Stomach smooth muscle (tissue), 2 donors: ENCODE data around the gene TROAP.
"Not testable (repeated sequence)": the region's sequence is repeated elsewhere in the genome, so short reads cannot be mapped to it uniquely, and the experiment has no call there.

ENCODE experiments used
- H3K27ac ChIP-seq: one replicate; pipeline ENCODE4 v1.7.0; 2013; ENCODE audit warnings: mild to moderate bottlenecking, low read length, inconsistent platforms
- H3K27me3 ChIP-seq, 2 donors: one replicate each; pipeline ENCODE4 v1.7.0; 2013; ENCODE audit warnings: low read length in 2 of 2; ENCODE audit not compliant: insufficient read depth in 2 of 2, control insufficient read depth in 1 of 2
- H3K36me3 ChIP-seq, 2 donors: one replicate each; pipeline ENCODE4 v1.7.0; 2013; ENCODE audit warnings: low read length in 2 of 2; ENCODE audit not compliant: control insufficient read depth in 2 of 2, insufficient read depth in 2 of 2
- H3K4me1 ChIP-seq: one replicate; pipeline ENCODE4 v1.7.0; 2013; ENCODE audit warnings: low read length; ENCODE audit not compliant: control insufficient read depth, insufficient read depth
- H3K4me3 ChIP-seq, 2 donors: one replicate each; pipeline ENCODE4 v1.7.0; 2013; ENCODE audit warnings: low read length in 2 of 2
- H3K9ac ChIP-seq, 2 donors: one replicate each; pipeline ENCODE4 v1.7.0; 2013; ENCODE audit warnings: low read length in 2 of 2, mild to moderate bottlenecking in 1 of 2
- H3K9me3 ChIP-seq, 2 donors: one replicate each; pipeline ENCODE4 v1.7.0; 2013; ENCODE audit warnings: low read length in 2 of 2; ENCODE audit not compliant: control insufficient read depth in 2 of 2
- donor health status: healthy.
- donor health status: Pancreatic carcinoma.

The TROAP gene

DNA sequence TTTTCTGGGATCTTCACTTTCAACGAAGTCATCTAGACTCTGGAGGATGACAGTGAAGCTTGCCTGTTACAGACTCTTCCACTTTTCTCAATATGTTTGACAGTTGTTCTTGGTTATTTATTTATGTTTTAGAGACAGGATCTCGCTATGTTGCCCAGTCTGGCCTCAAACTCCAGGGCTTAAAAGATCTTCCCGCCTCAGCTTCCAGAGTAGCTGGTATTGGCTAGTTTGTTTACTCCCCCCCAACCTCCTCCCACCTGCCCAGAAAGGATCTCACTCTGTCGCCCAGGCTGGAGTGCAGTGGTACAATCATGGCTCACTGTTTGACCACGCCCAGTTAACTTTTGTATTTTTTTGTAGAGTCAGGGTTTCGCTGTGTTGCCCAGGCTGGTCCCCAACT, 47.5 kb downstream of the TROAP start:
- Histone ChIP-seq H3K27me3 (no peaks in the 10 kb centered on the region), H3K9me3 (no peaks in the 10 kb centered on the region), H3K4me3 (no peak overlapping the region), H3K36me3 (no peaks in the 10 kb centered on the region), H3K4me1 (peaks cover 5% of the 10 kb centered on the region), H3K27ac (no peak overlapping the region), H3K9ac (no peak overlapping the region)

DNA sequence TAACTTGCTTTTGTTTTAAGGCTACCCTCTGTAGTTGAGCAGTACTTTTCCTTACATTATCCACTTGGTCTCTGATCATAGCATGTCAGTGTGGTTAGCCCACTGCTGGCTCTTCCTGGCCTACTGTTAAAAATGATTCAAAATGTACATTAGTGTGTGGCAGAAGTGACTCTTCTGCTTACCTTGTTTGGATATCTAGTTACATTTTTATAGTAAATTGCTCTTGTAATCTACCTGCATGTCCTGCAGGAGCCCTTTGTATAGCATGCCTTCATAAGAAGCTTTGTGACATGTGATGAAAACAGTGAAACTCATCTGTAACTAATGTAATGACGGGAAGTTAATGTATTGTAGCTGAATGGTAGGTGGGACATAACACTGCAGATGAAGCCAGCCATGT, 52.4 kb downstream of the TROAP start:
- no peak overlapping the region for H3K9ac ChIP-seq
- H3K4me3 ChIP-seq: no peak overlapping the region
- no peaks in the 10 kb centered on the region for H3K4me1 ChIP-seq
- no peak overlapping the region for H3K27ac ChIP-seq
- H3K27me3 ChIP-seq: no peaks in the 10 kb centered on the region
- no peaks in the 10 kb centered on the region for H3K9me3 ChIP-seq
- H3K36me3 ChIP-seq: no peaks in the 10 kb centered on the region

DNA sequence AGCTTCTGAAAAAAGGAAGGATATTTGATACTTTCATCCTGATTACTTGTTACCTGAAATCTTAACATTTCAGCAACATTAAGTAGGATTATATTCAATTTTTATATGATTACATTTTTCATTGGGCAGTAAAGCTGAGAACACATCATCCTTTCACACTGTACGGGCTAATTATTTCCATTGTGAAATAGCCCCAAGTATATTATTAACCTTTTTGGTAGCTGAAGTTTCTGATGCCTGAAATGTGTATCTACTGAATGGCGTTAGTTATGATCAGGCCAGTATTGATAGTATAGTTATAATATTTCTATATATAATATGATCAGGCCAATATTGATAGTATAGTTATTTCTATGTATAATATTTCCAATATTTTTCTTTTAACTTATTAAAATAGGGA, 54.3 kb downstream of the TROAP start:
- H3K27ac ChIP-seq: no peak overlapping the region
- H3K9ac ChIP-seq: no peak overlapping the region
- H3K36me3 ChIP-seq: no peaks in the 10 kb centered on the region
- no peaks in the 10 kb centered on the region for H3K27me3 ChIP-seq
- H3K9me3 ChIP-seq: no peaks in the 10 kb centered on the region
- no peak overlapping the region for H3K4me3 ChIP-seq
- no peaks in the 10 kb centered on the region for H3K4me1 ChIP-seq

DNA sequence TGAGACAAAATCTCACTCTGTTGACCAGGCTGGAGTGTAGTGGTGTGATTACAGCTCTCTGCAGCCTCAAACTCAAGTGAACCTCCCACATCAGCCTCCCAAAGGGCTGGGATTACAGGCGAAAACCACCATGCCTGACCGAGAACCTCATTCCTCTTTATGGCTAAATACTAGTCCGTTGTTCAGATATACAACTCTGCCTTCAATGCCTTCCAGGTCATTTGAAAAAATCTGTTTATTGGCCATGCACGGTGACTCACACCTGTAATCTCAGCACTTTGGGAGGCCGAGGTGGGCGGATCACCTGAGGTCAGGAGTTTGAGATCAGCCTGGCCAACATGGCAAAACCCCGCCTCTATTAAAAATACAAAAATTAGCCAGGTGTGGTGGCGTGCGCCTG, 57.1 kb downstream of the TROAP start:
- H3K9ac ChIP-seq, H3K4me3 ChIP-seq, H3K36me3 ChIP-seq, H3K9me3 ChIP-seq, H3K27me3 ChIP-seq, H3K4me1 ChIP-seq, H3K27ac ChIP-seq: not testable (repeated sequence)
